ENCODE measurements around the gene GCFC2. TPM values are rescaled to one million over a fixed set of nuclear protein-coding genes. Genes with fewer than 3 reads are reported as not detected.

Gene GCFC2
- total RNA-seq, 2 donors from 2014 or later = 13.5 to 24.8 TPM

Other genes starting within 250 kb of the GCFC2 start
- not detected for gene EVA1A, start 150.0 kb downstream of the GCFC2 start, total RNA-seq
- gene MRPL19, start 64.1 kb downstream of the GCFC2 start, total RNA-seq = 10 to 100 TPM; 39.1 to 62.5 TPM

All from natural killer cell treated with Interleukin-12 subunit alpha and Interleukin-12 subunit beta and Interleukin-15 and Interleukin-18, amount 100 ng/mL, for 72 hours (primary cell).